ENCODE data around the gene S100A7A.
A peak's percentile ranks its signal among the peaks of the same experiment; 100 is the strongest.
"Not testable (repeated sequence)": the region's sequence is repeated elsewhere in the genome, so short reads cannot be mapped to it uniquely, and the experiment has no call there.

The S100A7A gene

DNA sequence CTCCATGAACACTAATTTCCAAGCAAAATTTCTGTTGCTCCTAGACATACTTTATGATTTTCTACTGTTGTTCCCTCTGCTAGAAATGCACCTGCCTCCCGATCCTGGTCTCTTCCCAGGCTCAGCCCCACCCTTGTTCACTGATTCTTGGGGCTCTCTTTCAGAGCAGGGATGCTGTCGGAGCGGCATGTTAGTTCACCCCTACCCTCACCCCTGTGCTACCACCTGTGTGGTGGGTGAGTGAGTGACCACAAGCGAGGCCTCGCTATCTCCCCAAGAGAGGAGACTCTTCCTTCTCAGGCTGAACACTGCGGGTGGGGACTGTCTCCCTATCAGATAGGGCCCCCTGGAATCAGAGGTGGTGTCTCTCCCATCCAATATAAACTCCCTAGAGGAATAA lies 20.5 kb upstream of the S100A7A start:
- no peak for DNase-seq

DNA sequence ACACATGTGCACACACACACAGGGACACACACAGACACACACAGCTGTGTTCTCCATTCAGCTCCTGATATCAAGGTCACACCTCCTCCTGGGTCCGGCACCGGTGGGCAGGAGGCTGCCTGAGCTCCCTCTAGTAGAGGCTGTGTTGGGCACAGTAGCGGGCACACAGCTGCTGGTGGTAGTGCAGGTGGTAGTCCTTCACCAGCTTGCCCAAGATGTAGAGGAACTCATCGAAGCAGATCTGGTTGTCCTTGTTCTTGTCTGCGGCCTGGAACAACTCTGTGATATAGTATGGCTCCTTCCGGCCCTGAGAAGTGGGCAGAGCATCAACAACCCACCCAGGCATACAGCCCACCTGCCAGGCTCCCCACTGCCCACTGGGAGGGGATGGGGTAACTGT lies 19.9 kb upstream of the S100A7A start:
- no peak for DNase-seq

DNA sequence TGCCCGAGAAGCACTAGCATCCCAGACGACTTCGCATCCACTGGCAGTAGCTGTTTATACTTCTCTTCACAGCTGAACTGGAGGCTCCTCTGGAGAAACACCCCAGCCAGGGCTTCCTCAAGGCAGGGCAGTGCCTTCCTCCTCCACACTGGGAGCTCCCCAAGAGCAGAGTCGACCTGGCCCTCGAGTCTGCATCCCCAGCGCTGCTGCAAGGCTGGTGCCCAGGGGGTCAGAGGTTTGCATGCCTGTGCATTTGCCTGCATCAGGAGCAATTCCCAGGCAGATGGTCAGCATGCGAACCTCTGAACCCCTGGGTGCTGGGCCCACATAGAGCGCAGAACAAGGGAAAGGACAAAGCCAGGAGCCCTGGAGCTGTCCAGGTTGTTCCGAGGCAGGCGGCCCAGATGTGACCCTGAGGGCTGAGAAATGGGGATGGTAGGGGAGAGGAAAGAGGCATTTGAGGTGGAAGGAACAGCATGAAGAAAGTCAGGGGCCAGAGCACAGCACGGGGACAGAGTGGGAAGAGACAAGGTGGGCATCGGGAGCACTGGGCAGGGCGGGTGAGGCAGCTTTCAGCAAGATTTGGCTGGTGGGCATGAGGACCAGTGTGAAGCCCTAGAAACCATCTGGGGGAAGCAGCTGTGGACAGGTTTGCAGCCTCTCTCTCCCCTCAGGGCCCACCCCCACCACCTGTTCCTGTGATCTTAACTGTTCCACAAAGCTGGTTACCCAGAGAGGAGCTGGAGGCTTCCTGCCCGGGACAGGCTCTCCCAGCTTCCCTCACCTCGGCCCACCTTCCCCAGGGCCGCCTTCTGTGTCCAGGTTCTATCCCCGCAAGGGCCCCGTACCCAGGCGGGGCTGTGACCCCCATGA lies 19.0 kb upstream of the S100A7A start:
- no peak for DNase-seq

DNA sequence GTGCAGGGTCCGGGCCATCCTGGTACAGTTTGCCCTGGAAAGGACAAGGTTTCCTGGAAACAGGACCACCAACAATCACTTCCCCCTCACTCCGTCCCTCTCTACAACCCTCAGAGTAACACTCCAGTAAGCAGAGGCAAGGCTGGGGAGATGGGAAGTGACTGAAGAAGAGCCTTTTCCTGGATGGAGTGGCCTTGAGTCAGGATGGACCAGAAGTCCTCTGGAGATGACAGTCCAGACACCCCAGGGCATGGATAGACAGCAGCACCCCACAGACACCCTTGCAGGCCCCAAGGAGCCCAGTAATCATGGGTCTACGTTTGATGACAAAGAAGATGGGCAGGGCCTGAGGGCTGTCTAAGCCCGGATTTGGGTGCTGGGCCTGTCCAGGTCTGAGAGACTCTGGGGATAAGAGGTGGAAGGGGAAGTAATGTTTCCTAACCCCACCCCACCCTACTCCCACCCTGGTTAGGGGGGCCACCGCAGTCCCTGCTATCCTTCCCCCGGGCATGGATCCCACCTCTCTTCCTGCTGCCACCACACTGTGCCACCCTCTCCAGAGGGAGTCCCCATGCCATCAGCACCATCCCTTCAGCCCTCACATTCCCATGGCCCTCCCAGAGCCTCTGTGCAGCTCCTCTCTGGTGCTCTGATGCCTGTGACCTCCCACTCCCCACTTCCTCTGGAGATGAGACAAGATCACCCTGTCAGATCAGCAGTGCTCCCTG lies 18.2 kb upstream of the S100A7A start:
- no peak for DNase-seq

DNA sequence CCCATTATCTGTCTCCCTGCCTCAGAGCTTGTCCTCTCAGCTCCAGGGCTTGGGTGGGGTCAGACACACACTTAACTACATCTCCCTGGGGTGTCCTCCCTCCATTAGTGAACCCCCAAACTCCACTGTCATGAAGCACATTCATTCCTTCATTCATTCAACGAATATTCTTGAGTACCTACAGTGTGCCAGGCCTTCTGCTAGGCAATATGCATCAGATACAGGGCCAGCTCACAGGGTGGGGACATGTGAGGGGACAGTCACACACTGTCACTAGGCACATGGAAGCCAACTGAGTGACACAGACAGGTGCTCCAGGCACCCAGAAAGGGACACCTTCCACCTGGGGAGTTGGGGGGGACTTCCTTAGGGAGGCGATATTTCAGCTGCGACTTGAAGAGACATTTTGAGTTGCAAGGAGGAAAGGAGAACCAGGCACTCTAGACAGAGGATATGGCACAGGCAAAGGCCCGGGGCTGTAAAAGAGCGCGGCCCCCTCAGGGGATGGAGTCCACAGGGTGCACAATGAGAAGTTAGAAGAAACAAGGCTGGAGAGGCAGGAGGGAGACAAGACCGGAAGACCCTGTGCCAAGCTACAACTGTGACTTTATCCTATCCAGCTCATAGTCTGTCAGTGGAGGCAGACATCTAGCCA lies 16.8 kb upstream of the S100A7A start:
- DNase-seq: no peak

DNA sequence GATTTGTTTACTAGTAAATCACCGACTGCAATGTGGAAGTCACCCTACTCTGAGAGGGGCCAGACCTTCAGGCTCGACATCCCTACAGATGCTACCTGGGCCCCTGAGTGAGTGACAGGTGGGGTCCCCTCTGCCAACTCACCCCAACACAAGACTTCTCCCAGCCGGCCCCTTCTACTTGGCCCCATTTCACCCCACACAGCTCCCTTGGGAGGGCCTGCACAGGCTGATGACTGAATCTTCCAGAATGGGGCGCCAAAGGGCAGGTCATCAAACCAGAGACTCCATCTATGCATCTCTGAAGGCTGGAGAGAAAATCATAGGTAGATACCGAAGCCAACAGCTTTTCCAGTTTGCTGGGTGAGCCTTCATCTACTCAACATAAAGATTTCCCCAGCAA lies 16.1 kb upstream of the S100A7A start:
- DNase-seq: no peak

DNA sequence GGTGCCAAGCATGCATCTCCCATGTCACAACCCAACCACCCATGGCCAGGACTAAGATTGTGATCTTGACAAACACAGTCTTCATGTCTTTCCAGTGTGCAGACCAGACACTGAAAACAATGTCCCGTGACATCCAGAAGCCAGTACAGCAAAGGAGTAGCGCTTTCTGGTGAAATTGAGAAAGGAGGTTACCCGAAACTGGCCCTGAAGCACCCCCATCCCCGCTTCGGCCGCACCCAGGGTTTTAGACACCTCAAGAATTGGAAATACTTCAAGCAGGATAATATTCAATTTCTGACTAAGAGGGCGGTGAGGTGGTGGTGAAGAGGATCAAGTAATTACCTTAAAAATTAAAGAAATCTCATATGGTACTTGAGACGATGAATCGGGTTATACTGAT lies 14.9 kb upstream of the S100A7A start:
- no peak for DNase-seq

DNA sequence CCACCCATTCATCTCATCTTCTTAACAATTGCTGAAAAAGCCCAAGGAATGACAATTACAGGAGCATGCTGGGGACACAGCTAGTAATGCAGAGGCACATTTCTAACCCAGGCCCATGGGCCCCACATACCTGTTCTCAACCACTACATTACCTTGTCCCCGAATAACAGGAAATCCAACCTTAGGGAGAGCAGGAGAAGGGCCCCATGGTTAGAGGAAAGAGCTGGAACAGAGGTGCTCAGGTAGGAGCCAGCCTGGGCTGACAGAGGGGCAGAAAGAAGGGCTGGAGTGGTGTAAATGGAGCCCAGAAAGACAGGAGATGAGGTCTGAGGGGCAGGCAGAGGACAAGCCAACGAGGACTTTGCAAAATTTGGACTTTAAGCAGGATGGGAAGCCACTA lies 14.1 kb upstream of the S100A7A start:
- DNase-seq: no peak

DNA sequence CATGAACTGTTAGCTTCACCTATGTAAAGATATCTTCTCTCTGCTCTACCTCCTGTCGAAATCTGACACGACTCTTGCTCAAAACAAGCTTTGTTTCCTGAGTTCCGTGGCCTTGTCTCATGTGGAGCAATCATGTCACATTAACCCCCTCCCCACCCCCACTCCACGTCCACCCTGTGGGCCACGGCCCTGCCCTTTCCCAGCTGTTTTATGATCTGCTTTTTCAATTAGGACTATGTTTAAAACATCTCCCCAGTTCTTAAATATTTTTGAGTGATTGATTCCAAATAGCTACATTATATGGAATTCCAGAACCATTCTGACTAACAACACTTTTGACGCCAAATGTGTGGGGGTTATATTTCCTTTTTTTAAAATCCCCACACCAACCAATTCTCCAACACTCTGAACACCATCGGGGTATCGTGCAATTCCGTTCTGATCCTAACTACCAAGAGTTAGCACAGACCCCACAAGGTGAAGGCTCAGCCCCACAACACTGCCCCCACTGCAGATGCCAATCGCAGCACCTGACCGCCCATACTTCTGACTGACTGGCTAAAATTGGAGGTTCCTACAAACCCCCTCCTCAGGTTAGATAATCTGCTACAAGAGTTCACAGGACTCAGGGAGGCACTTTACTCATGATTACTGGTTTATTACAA lies 12.8 kb upstream of the S100A7A start:
- DNase-seq: no peak

DNA sequence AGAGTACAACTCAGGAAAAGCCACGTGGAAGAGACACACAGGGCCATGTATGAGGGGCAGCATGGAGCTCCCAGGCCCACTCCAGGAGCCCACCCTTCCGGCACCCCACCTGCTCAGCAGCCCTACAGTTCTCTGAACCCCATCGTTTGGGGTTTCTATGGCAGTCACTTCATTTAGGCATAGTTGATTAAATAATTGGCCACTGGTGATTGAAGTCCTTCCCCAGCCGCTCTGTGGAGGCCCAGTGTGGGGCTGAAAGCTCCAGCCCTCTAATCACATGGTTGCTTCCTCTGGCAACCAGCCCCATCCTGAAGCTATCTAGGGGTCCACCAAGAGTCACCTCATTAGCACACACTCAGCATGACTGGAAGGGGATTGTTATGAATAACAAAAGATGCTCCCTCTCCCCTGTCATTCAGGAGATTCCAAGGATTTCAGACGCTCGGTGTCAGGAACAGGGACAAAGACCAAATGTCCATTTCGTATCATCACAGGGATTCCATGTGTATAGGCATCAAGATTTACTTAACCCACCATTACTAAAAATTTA lies 12.2 kb upstream of the S100A7A start:
- DNase-seq: no peak

DNA sequence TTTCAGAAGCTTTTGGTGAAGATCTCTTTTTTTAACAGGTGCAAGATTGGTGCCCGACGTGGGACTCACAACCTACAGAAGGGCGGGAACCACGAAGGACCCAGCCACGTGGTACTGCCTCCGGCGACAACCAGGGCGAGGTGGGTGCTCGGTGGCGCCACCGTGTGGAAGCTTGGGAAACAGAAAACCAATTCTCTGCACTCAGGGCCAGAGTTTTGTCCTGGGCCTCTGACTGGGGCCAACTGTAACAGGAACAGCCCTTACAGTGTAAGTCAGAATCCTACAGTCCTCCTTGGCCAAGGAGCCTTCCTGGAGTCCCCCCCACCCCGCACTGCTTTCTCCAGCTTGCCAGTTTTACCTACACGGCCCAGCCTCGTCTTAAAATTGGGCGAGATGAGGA lies 11.6 kb upstream of the S100A7A start:
- DNase-seq: peak; percentile 22

DNA sequence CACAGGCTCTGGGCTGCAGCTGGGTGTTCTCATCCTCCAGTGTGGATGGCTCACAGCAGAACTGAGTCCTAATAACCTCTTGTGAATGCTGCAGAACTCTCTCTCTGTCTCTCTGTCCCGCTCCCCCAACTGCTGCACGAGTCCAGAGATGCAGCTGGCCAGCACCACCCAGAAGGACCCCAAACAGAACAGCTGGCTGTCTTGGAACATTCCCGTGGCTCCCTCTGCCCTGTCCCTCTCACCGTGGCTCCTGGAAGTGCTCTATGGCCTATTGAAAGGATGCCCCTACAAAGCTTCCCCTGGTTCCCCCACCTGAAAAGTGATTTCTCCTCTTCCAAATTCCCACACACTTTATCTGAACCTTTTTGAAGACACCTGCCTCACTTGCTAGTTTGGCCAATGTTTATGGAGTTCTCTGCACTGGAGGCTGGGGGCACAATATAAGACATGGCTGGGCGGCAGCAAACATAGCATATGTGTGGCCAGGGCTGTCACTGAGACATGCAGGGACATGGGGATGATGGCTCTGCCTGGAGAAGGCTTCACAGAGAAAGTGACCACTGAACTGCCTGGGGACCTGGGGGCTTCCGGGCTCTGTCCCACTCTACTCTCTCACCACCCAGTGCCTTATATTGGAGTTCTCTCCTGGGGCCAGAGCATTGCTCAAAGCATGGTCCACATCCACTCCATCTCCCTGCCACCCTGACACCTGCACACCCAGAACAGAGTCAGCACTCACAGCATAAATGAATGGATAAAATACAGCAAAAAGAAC lies 10.3 kb upstream of the S100A7A start:
- not testable (repeated sequence) for DNase-seq

DNA sequence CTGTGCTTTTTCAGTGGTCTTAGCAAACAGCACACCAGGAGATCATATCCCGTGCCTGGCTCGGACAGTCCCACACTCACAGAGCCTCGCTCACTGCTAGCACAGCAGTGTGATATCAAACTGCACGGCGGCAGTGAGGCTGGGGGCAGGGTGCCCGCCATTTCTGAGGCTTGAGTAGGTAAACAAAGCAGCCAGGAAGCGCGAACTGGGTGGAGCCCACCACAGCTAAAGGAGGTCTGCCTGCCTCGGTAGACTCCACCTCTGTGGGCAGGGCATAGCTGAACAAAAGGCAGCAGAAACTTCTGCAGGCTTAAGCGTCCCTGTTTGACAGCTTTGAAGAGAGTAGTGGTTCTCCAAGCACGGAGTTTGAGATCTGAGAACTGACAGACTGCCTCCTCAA lies 9.0 kb upstream of the S100A7A start:
- DNase-seq: not testable (repeated sequence)

DNA sequence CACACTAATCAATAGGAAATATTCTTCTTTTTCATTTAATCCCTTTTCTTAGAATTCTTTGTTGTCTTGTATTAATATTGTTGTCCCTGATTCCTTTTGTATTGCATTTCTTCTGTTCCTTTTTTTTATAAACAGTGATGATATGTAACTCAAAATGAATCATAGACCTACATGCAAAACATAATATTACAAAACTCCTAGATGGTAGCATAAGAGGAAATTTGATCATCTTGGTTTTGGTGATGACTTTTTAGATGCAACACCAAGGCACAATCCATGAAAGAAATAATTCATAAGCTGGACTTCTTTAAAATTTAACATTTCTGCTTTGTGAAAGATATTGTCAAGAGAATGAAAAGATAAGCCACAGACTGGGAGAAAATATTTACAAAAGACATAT lies 2.4 kb upstream of the S100A7A start:
- DNase-seq: not testable (repeated sequence)

DNA sequence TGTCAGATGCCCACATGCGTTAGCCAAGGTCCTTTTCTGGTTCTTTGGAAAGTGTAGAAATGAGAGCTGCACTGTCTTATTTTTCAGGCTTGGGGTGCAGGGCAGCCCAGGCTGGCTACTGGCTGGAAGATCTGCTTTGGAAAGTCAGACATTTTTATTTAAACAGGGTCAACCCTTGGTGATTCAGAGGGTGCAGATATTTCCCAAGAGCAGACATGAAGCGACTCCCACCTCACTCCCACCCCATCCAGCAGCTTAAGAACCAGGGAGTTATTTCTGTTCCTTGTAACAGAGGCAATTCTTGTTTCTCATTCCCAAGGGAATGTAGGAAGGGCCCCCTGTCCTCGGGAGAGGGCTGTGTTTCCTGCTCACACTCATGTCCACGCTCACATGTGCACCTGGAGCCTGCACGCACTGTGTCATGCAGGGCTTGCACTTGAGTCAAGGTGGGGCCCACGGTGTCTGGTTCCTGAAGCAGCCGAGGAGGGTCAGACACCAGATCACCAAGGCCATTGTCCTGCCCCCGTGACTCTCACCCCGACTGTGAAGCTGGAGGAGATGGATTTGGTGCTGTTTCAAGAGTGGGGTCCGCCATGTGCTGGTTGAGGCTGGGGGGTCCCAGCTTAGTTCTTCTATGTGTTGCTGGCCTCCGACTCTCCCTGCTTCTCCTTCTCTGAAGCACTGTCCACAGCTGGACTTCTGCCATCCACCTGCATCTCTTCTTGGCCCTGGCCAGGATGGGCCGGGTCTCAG lies 992 bp downstream of the S100A7A start:
- DNase-seq: no peak

DNA sequence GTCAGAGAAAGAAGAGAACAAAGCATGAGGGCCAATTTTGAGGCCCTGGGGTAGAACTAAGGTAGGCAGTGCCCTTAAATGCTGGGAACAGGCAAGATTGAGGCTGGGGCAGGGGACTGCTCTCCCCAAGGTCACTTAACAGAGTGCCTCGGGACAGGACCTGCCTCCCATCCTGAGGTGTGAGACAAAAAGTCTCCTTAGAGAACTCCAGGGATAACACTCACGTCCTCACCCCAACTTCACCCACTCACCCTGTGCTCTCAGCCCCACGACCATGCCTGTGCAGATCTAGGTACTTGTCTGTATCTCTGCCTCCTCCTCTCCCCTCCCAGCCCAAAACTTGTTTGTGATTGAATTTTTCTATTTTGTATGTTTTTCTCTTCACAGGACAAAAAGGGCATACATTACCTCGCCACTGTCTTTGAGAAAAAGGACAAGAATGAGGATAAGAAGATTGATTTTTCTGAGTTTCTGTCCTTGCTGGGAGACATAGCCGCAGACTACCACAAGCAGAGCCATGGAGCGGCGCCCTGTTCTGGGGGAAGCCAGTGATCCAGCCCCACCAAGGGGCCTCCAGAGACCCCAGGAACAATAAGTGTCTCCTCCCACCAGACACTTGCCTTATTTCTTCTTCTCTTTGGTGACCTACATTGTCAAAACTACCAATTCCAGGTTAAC lies 2.6 kb downstream of the S100A7A start:
- not testable (repeated sequence) for DNase-seq

DNA sequence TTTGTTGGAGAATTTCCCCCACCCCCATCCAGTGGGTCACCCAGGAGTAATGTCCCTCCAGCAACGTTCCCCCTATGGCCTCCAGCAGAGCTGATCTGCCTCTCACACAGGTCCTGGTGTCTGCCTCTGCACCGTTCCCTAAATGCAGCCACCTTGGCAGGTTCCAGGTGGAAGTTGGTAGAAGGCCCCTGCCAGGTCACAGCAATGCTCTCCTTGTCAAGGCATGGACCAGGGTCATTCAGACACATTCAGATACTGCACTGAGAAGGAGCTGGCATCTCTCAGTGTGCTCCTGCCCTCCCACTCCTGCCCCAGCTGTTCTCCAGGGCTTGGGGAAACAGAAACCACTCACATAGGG lies 3.1 kb downstream of the S100A7A start:
- DNase-seq: not testable (repeated sequence)

DNA sequence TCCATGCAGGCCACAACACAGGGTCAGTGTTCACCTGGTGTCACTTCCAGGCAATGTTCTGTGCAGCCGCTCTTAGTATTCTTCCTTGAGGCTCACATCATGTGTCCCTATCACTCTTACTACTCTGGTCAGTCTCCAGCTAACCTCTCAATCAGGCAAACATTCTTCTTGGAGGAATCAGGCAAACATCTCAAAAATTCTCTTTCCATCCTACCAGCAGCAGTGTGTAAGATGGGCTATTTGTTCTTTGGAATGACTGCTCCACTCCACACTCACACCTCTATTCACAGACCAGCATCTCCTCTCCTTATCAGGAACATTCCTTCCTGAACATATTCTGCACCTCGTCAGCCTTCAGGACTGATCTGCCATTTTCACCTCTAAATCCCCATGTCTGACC lies 4.0 kb downstream of the S100A7A start:
- DNase-seq: no peak

DNA sequence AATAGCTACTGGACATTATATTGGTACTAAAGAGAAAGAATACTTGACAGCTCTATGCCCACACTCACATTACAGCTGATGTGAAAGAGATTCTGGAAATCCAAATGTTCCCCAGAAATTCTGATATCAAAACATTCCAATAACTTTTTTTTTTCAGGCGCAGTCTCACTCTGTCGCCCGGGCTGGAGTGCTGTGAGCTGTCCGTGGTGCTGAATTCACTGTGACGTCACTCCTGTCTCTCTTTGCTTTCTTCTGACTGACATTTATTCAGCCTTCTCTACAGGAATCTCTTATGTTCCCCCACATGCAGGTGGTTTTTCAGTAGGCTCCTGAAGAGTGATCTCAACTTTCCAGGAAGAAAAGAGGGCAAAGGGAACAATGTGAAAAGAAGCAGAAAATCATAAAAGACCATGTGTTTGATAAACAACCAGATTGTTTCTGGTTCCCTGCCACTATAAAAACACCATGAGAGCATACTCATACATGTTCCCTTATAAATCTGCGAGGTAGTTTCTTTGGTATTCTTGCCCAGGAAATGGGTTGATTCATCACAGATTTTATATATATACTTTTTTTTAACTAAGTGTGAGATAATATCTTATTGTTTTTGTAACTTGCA lies 6.2 kb downstream of the S100A7A start:
- DNase-seq: peak; percentile 20

DNA sequence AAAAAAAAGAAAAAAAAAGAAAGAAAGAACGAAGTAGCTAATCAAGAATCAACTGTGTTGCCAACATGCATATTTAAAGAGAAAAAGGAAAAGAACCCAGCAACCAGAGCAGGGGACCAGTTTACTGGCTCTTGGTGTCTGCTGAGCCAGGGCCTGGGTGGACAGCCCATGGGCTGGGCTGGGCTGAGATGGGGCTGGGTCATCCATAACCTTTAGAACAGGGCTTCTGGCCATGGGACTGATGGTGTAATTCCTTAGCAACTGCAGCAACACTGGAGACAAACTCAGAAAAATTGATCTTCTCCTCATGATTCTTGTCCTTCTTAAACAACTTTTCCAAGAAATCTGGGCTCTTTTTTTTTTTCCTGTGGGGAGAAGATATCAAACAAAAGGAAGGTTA lies 10.5 kb downstream of the S100A7A start:
- no peak for DNase-seq
